PC-9 (cell line): ENCODE measurements around the gene PATJ.

Experiments used
- CTCF ChIP-seq: fragments of 200-600 bp; sonication (generic); conservative IDR thresholded peaks from 2 replicates; pipeline ENCODE4 v1.6.1; 2017; ENCODE audit warnings: mixed run types, antibody characterized with exemption, mild to moderate bottlenecking, moderate library complexity
- EZH2 ChIP-seq: fragments of 200-600 bp; sonication (generic); IDR thresholded peaks from 2 replicates; pipeline ENCODE4 v1.8.0; 2017; ENCODE audit warnings: antibody characterized with exemption, low read depth

DNA sequence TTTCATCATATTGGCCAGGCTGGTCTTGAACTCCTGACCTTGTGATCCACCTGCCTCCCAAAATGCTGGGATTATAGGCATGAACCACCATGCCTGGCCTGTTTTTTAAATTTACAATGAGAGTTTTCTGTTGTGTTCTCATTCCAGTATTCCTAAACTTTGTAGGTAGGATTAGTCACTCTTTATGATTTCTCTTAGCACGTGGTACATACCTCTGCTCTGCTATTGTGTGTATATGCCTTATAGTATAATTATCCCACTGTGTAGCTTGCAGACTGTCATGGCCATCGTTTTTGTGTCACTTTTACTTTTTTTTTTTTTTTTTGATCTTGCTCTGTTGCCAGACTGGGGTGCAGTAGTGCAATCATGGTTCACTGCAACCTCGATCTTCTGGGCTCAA lies 14.5 kb downstream of the PATJ start:
- no peak for TF ChIP-seq CTCF
- TF ChIP-seq EZH2 = no peak
